SIG-M5 treated with dmso at 0.1 percent for 504 hours (cell line): ENCODE measurements around the gene CFB.
A peak's percentile ranks its signal among the peaks of the same experiment; 100 is the strongest.
"Not testable (repeated sequence)": the region's sequence is repeated elsewhere in the genome, so short reads cannot be mapped to it uniquely, and the experiment has no call there.

ENCODE experiments used
- DNase-seq: peaks from one replicate; lab custom pipeline; 2025; ENCODE audit not compliant: unreplicated experiment; lab: John Stamatoyannopoulos, UW

CFB gene

DNA sequence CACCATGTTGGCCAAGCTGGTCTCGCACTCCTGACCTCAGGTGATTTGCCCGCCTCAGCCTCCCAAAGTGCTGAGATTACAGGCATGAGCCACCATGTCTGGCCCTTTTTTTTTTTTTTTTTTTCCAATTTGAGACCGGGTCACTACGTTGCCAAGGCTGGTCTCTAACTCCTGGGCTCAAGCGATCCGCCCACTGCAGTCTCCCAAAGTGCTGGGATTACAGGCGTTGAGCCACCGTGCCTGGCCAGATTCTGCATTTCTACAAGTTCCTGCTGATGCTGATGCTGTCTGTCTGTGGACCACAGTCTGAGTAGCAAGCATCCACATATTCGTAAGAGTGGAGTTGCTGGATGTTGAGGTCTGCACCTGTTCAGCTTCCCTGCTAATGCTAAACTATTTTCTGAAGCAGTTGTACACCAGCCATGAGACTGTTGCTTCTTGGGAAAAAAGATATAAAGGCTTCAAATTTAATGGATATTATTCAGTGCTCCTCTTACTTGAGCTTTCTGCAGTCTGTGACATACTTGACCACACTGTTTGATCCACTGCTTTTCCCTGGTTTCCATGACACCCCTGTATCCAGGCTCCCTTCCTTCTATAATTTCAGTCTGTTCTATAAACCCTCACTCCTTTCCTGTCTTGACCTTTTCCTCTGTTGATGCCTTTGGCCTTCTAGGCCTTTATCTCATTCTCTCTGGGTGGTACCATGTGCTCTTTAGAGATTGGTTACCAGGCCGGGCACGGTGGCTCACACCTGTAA lies 33.9 kb upstream of the CFB start:
- DNase-seq: no peak

DNA sequence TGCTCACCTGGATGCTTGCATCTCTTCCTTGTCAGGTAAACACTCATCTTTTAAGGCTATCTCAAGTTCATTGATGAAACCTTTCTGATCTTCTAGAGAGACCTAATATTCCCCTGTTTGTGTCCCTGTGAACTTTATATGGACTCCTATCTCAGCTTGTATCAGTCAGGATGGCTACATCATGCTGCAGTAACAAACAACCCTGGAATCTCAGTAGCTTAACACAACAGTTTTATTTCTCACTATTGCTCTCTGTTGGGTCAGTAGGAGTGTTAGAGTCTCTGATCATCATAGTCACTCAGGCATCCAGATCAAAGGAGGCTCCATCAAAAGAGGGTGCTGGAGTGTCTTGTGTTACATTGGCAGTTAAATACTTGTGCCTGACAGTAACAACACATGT lies 30.5 kb upstream of the CFB start:
- no peak for DNase-seq

DNA sequence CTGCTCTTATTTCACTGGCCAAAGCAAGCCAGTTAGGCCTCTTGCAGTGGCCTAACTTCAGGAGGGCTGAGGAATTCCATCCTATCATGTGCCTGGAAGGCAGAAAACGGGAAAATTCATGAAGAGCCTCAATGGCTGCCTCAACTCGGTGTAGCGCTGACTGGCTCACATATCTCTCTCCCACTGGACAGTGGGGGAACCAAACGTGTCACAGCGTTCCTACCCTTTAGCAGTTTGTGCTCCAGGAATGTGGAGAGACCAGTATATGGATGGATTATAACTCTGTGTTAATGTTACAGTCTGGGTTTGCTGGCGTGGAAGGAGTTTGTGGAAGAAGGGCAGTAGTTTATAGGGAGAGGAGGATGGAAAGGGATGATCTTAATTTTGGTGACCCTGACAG lies 30.1 kb upstream of the CFB start:
- DNase-seq: no peak

DNA sequence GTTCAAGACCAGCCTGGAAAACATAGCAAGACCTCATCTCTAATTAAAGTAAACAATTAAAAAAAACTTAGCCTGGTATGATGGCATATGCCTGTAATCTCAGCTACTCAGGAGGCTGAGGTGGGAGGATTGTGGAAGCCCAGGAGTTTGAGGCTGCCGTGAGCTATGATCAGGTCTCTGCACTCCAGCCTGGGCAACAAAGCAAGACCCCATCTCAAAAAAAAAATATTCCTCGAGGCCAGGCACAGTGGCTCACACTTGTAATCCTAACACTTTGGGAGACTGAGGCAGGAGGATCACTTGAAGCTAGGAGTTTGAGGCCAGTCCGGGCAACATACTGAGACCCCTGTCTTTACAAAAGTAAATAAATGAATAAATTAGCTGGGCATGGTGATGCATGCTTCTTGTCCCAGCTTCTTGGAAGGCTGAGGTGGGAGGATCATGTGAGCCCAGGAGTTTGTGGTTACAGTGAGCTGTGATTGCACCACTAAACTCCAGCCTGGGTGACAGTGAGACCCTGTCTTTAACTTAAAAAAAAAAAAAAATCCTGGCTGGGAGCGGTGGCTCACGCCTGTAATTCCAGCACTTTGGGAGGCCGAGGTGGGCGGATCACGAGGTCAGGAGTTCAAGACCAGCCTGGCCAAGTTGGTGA lies 27.7 kb upstream of the CFB start:
- no peak for DNase-seq

DNA sequence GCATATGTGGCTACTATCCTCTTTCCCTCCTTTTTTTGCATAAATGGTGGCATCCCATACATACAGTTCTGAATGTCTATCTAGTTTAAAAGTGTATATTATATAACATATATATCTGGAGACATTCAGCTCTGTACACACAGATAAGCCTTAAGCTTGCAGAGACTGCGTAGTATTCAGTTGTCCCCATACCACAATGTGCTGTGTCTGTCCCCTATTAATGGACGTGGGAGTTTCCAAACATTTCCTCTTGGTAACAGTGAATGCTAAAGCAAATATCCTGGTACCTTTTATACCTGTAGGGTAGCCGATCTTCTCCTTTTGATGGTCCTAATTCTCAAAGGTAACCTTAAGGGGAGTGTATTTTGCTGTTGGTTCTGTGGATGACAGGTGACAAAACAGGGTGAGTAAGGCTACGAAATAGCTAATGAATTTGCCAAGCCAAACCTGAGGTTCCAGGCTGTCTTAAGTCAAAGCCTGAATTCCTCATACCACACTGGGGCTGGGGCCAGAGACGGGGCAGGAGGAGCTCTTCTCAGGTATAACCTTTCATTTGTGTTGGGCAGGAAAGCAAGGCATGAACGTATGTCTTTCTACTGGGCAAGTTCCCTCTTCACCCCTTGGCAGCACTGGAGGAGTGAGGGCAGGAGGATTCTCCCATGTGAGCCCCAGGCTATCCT lies 26.1 kb upstream of the CFB start:
- DNase-seq: no peak

DNA sequence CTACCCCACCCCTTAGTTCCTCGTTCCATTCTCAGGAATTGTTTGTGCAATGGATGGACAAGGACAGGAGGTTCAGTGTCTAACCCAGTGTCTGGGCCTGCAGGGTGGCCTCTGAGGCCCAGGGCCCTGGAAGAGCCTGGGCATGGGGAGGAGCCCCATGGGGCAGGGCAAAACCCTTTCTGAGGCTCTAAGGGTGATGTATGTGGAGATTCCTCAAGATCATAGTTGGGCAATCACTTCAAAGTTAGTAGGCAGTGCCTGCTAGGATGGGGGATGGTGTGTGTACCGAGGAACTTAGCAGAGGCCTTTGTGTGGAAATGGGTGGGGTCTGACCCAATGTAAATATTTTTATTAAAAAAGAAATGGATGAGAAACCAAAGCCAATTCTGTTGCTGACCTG lies 25.1 kb upstream of the CFB start:
- DNase-seq: peak; percentile 74

DNA sequence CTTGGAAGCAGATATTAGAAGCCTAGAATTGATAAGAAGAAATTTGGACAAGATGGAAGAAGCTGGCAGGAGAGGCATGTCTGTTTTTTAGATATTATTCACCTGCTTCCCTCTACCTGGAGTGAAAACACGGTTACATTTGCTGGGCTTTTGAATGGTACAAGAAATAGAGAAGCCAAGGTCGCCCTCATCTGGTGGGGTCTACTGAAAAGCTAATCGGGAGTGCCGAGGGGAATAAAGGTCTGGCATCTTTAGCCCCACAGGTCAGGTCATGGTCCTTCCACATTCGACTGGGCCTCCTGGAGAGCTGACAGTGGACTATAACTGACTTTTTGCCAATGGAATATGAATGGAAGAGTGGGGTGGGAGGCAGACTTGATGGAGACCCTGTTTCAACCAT lies 23.0 kb upstream of the CFB start:
- no peak for DNase-seq

DNA sequence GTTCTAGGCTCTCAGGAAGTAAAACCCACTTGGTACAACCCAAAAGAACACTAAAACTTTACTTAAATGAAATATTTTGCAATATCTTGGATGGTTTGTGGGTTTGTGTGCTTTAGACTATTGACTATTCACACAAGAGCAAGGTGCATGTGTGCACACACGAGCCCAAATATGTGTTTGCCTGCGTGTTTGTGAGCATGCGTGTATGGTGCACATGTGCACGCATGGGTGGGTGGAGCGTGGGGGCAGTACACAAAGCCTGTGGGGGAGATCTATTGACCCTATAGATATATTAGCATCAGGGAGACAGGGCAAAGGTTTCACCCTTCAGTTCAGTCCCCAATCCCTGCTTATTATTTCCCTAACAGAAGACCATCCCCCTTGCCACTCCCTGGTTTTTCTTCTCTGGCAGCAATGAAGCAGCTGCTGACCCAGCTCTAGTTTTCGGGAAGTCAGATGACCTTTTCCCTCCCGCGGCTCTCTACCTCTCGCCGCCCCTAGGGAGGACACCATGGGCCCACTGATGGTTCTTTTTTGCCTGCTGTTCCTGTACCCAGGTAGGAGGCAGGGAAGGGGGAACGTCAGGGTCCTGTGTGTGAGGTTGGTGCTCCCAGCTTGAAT lies 18.5 kb upstream of the CFB start, which contains the start of gene C2:
Gene C2, plus strand, starts transcription at position 476 of the 621 bp plus-strand sequence. Its CDS starts 36 bp downstream, at position 512.
- peak; percentile 10 for DNase-seq

DNA sequence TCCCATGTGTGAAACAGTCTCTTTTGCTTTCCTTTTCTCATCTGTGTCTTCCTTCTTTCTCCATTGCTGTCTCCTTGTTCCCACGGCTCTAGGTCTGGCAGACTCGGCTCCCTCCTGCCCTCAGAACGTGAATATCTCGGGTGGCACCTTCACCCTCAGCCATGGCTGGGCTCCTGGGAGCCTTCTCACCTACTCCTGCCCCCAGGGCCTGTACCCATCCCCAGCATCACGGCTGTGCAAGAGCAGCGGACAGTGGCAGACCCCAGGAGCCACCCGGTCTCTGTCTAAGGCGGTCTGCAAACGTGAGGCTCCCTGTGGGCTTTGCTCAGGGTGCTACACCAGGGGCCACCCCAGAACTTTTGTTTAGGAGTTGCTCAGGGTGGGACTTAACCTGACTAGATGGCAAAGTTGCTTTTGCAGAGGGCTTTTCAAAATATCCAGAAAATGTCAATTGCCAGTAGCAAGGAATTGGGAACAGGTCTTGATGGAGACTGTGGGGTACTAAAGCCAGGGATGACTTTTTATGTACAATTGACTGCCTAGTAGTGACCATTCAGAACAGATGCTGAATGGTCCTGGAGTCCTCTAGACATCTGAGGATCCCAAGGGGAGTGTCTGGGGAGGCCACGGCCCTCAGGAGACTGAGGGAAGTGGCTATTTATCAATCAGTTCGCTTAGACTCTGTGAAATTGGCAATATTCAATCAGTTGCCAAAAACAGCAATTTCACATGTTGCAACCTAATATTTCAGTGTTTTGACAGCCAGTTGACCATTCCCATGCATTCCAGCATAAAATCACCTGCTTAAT lies 17.8 kb upstream of the CFB start:
- no peak for DNase-seq

DNA sequence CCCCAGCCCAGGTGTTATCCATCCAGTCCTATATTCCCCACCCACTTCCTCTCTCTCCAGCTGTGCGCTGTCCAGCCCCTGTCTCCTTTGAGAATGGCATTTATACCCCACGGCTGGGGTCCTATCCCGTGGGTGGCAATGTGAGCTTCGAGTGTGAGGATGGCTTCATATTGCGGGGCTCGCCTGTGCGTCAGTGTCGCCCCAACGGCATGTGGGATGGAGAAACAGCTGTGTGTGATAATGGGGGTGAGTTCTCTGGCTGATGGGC lies 17.3 kb upstream of the CFB start:
- no peak for DNase-seq

DNA sequence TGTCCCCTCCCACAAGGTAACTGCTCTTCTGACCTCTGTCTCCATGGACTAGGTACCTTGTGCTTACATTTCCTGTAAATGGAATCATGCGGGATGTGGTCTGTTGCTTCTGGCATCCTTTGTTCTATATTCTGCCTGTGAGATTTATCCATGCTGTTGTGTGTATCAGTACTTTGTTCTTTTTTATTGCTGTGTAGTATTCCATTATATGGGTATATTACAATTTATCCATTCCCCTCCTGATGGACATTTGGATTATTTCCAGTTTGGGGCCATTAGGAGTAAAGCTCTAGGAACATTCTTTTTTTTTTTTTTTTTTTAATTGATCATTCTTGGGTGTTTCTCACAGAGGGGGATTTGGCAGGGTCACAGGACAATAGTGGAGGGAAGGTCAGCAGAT lies 14.9 kb upstream of the CFB start:
- no peak for DNase-seq

DNA sequence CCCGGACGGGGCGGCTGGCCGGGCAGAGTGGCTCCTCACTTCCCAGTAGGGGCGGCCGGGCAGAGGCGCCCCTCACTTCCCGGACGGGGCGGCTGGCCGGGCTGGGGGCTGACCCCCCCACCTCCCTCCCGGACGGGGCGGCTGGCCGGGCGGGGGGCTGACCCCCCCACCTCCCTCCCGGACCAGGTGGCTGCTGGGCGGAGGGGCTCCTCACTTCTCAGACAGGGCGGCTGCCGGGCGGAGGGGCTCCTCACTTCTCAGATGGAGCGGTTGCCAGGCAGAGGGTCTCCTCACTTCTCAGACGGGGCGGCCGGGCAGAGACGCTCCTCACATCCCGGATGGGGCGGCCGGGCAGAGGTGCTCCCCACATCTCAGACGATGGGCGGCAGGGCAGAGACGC lies 13.8 kb upstream of the CFB start:
- DNase-seq: not testable (repeated sequence)

DNA sequence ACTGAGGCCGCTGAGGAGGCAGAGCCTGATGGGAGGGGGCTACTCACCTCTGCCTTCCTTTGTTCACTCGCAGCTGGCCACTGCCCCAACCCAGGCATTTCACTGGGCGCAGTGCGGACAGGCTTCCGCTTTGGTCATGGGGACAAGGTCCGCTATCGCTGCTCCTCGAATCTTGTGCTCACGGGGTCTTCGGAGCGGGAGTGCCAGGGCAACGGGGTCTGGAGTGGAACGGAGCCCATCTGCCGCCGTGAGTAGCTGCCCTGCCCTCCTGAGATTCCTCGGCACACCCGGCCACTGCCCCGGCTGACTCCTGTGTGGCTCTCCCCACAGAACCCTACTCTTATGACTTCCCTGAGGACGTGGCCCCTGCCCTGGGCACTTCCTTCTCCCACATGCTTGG lies 12.4 kb upstream of the CFB start:
- no peak for DNase-seq

DNA sequence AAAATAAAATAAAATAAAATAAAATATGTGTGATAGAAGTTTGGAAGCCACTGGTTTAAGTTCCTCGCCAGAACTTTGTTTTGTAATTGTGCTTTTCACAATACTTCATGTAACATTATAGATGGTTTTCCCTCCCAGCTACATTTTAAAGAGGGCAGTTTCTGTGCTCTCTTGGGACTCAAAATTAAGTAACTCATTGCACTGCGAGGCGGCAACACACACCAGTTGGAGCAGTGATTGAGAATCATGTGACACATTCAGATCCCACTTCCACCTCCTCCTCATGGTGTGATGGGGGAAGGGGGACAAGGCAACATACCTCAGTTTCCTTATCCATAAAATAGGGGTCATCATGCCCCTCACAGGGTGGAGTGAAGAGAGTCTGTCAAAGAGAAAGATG lies 10.9 kb upstream of the CFB start:
- DNase-seq: no peak

DNA sequence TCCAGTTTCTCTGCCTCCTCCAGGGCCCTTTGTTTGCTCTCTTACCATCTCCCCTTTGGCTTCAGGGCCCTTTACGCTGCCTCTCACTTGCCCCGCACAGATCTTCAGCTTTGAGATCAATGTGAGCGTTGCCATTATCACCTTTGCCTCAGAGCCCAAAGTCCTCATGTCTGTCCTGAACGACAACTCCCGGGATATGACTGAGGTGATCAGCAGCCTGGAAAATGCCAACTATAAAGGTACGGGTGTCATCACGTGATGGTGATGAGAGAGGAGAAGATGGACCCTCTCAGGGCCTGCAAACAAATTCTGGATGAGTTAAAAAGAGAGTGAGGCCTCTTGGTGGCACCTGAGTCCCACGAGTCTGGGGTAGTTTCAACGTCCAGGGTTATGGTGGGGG lies 10.1 kb upstream of the CFB start:
- DNase-seq: no peak

DNA sequence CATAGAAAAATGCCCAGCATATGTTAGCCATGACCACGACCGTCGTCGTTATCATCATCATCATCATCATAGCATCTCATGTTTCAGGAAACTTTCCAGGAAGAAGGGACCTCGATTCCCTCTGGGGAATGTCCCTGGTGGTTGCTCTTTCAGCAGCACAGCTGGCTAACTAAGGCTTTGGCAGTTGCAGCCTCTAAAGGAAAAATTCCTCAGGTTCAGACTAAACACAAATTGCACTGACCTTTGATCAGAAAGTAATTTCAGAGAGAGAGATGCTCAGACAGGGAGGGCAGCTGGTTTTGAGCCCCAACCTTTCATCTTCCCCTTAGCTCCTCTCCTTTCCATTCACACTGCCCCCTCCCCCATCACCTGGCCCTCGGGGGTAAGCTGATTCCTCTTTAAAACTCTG lies 5.6 kb upstream of the CFB start:
- DNase-seq: peak; percentile 14

DNA sequence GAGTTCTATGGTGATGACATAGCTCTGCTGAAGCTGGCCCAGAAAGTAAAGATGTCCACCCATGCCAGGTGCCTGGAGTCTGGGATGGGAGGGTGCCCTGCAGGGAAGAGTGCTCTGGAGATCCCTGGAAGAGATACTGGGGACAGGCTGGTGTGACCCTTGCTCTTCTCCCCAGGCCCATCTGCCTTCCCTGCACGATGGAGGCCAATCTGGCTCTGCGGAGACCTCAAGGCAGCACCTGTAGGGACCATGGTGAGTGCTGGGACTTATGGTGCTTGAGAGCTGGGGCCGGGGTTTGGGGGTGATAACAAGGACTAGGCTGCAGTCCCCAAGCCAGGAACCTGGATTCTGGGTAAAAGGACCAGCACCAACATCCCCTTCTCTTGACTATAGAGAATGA lies 2.2 kb upstream of the CFB start:
- DNase-seq: no peak

DNA sequence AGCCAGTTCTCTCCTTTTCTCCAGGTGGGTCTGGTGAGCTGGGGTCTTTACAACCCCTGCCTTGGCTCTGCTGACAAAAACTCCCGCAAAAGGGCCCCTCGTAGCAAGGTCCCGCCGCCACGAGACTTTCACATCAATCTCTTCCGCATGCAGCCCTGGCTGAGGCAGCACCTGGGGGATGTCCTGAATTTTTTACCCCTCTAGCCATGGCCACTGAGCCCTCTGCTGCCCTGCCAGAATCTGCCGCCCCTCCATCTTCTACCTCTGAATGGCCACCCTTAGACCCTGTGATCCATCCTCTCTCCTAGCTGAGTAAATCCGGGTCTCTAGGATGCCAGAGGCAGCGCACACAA lies 765 bp upstream of the CFB start:
- DNase-seq: no peak

DNA sequence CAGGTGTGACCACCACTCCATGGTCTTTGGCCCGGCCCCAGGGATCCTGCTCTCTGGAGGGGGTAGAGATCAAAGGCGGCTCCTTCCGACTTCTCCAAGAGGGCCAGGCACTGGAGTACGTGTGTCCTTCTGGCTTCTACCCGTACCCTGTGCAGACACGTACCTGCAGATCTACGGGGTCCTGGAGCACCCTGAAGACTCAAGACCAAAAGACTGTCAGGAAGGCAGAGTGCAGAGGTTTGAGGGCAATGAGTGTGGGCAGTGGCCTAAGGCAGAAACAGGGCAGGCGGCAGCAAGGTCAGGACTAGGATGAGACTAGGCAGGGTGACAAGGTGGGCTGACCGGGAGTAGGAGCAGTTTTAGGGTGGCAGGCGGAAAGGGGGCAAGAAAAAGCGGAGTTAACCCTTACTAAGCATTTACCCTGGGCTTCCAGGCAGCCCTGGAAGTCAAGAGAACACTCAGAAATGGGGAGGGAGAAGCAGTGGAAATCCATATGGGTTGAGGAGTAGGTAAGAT lies 533 bp downstream of the CFB start:
- no peak for DNase-seq

DNA sequence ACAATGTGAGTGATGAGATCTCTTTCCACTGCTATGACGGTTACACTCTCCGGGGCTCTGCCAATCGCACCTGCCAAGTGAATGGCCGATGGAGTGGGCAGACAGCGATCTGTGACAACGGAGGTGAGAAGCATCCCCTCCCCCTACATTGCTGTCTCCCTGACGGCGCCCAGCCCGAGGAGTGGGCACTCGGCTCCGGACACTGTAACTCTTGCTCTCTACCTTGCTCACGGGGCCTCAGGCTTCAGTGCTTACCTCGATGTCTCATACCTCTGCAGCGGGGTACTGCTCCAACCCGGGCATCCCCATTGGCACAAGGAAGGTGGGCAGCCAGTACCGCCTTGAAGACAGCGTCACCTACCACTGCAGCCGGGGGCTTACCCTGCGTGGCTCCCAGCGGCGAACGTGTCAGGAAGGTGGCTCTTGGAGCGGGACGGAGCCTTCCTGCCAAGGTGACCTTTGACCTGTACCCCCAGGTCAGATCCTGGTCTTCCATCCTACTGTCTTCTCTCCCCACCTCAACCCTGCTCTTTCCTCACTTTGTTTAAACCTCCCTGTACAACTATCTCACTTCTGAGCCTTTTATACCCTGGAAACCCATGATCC lies 1.3 kb downstream of the CFB start:
- DNase-seq: no peak

DNA sequence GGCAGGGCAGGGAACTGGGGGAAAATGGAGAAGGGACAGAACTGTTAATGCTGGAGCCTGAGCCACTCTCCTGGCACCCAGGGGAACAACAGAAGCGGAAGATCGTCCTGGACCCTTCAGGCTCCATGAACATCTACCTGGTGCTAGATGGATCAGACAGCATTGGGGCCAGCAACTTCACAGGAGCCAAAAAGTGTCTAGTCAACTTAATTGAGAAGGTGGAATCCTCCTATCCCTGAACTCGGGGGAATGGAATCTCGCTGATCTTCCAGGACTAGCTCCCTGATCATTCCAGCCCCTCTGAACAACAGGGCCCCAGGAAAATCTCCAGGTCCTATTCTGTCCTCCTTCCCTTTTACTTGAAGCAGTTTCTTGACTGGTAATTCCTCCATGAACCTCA lies 2.0 kb downstream of the CFB start:
- DNase-seq: no peak
